GM19463 (cell line): Measurements from ENCODE around the gene RAMP2.
"Not testable (repeated sequence)": the region's sequence is repeated elsewhere in the genome, so short reads cannot be mapped to it uniquely, and the experiment has no call there.

Experiments
- ATAC-seq: cut with Tn5 transposase; IDR thresholded peaks from one replicate; pipeline ENCODE4 v1.9.1; 2021; ENCODE audit warnings: mild to moderate bottlenecking, moderate library complexity; ENCODE audit not compliant: unreplicated experiment

The RAMP2 gene

GRCh38 chr17:42760652-42761581 is at the start of gene RAMP2:
Gene RAMP2, plus strand, starts transcription at chr17:42761227. Its CDS starts 35 bp downstream, at chr17:42761262.
- no peak for ATAC-seq

GRCh38 chr17:42720996-42721583 is 39.9 kb upstream of the RAMP2 start:
- no peak for ATAC-seq

- no peak for ATAC-seq
Measured at GRCh38 chr17:42723636-42724035, 37.4 kb upstream of the RAMP2 start.

GRCh38 chr17:42725143-42725542 is 35.9 kb upstream of the RAMP2 start:
- no peak for ATAC-seq

GRCh38 chr17:42740699-42741098 is 20.3 kb upstream of the RAMP2 start:
- ATAC-seq, result no peak

GRCh38 chr17:42742916-42743315 is 18.1 kb upstream of the RAMP2 start:
- ATAC-seq, result not testable (repeated sequence)

- ATAC-seq, result no peak
Measured at GRCh38 chr17:42743595-42744282, 17.3 kb upstream of the RAMP2 start.

- ATAC-seq, result peak; percentile 65
Measured at GRCh38 chr17:42744283-42744805, 16.7 kb upstream of the RAMP2 start.

GRCh38 chr17:42744806-42745617 is 16.0 kb upstream of the RAMP2 start, which contains the start of gene EZH1:
Gene EZH1, minus strand, starts transcription at chr17:42745040. Its CDS starts 16,099 bp downstream, at chr17:42728941.
- peak; percentile 74 for ATAC-seq

GRCh38 chr17:42748202-42748907 is 12.7 kb upstream of the RAMP2 start:
- no peak for ATAC-seq

- ATAC-seq, result no peak
Measured at GRCh38 chr17:42748908-42749798, 11.9 kb upstream of the RAMP2 start.

- no peak for ATAC-seq
Measured at GRCh38 chr17:42750739-42751344, 10.2 kb upstream of the RAMP2 start.

- ATAC-seq, result no peak
Measured at GRCh38 chr17:42751628-42752027, 9.4 kb upstream of the RAMP2 start.

GRCh38 chr17:42754782-42755181 is 6.2 kb upstream of the RAMP2 start:
- ATAC-seq, result no peak

GRCh38 chr17:42759982-42760651 is 910 bp upstream of the RAMP2 start:
- ATAC-seq, result no peak

- ATAC-seq, result no peak
Measured at GRCh38 chr17:42761638-42762037, 611 bp downstream of the RAMP2 start.

- ATAC-seq, result no peak
Measured at GRCh38 chr17:42766124-42766523, 5.1 kb downstream of the RAMP2 start.

- no peak for ATAC-seq
Measured at GRCh38 chr17:42767512-42767911, 6.5 kb downstream of the RAMP2 start.
